ENCODE results near the gene ARID1B. TPM values are rescaled to one million over a fixed set of nuclear protein-coding genes. Genes with fewer than 3 reads are reported as not detected.

ARID1B gene
- total RNA-seq, 1 donor from 2014 or later, result 59.3 TPM

- DNase-seq (ENCODE audit: low spot score), result no peak
- TF ChIP-seq, protein P1, sequence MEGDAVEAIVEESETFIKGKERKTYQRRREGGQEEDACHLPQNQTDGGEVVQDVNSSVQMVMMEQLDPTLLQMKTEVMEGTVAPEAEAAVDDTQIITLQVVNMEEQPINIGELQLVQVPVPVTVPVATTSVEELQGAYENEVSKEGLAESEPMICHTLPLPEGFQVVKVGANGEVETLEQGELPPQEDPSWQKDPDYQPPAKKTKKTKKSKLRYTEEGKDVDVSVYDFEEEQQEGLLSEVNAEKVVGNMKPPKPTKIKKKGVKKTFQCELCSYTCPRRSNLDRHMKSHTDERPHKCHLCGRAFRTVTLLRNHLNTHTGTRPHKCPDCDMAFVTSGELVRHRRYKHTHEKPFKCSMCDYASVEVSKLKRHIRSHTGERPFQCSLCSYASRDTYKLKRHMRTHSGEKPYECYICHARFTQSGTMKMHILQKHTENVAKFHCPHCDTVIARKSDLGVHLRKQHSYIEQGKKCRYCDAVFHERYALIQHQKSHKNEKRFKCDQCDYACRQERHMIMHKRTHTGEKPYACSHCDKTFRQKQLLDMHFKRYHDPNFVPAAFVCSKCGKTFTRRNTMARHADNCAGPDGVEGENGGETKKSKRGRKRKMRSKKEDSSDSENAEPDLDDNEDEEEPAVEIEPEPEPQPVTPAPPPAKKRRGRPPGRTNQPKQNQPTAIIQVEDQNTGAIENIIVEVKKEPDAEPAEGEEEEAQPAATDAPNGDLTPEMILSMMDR (IDR thresholded peaks at IDR 0.05), result no peak
- Mint-ChIP-seq H3K9me3 (ENCODE audit: low read depth) (no peaks in the 10 kb centered on the region), H3K36me3 (ENCODE audit: low read depth) (no peaks in the 10 kb centered on the region), H3K4me1 (ENCODE audit: low read depth) (peaks cover 3% of the 10 kb centered on the region), H3K27me3 (ENCODE audit: low read depth) (no peaks in the 10 kb centered on the region), H3K4me3 (ENCODE audit: unreplicated experiment) (no peak overlapping the region), H3K27ac (ENCODE audit: unreplicated experiment) (no peak overlapping the region)
Measured at GRCh38 chr6:156767603-156768467, 9.3 kb upstream of the ARID1B start.

- Mint-ChIP-seq H3K9me3 (ENCODE audit: low read depth) (no peaks in the 10 kb centered on the region), H3K4me1 (ENCODE audit: low read depth) (peaks cover 27% of the 10 kb centered on the region), H3K36me3 (ENCODE audit: low read depth) (no peaks in the 10 kb centered on the region), H3K4me3 (ENCODE audit: unreplicated experiment) (no peak overlapping the region), H3K27me3 (ENCODE audit: low read depth) (no peaks in the 10 kb centered on the region), H3K27ac (ENCODE audit: unreplicated experiment) (no peak overlapping the region)
- TF ChIP-seq, protein P1 (IDR thresholded peaks at IDR 0.05), result no peak
- DNase-seq (ENCODE audit: low spot score), result no peak
Measured at GRCh38 chr6:156771047-156771446, 6.1 kb upstream of the ARID1B start.

GRCh38 chr6:156771761-156772160 lies 5.4 kb upstream of the ARID1B start:
- TF ChIP-seq, protein P1 (IDR thresholded peaks at IDR 0.05), result no peak
- no peak overlapping the region for H3K4me3 Mint-ChIP-seq (ENCODE audit: unreplicated experiment)
- no peaks in the 10 kb centered on the region for H3K9me3 Mint-ChIP-seq (ENCODE audit: low read depth)
- H3K4me1 Mint-ChIP-seq (ENCODE audit: low read depth), result peaks cover 34% of the 10 kb centered on the region
- no peaks in the 10 kb centered on the region for H3K27me3 Mint-ChIP-seq (ENCODE audit: low read depth)
- no peak for DNase-seq (ENCODE audit: low spot score)
- no peak overlapping the region for H3K27ac Mint-ChIP-seq (ENCODE audit: unreplicated experiment)
- H3K36me3 Mint-ChIP-seq (ENCODE audit: low read depth), result no peaks in the 10 kb centered on the region

- DNase-seq (ENCODE audit: low spot score), result no peak
- no peaks in the 10 kb centered on the region for H3K9me3 Mint-ChIP-seq (ENCODE audit: low read depth)
- H3K27ac Mint-ChIP-seq (ENCODE audit: unreplicated experiment), result no peak overlapping the region
- TF ChIP-seq, protein P1 (IDR thresholded peaks at IDR 0.05), result no peak
- H3K4me1 Mint-ChIP-seq (ENCODE audit: low read depth), result peaks cover 32% of the 10 kb centered on the region
- no peak overlapping the region for H3K4me3 Mint-ChIP-seq (ENCODE audit: unreplicated experiment)
- no peaks in the 10 kb centered on the region for H3K36me3 Mint-ChIP-seq (ENCODE audit: low read depth)
- no peaks in the 10 kb centered on the region for H3K27me3 Mint-ChIP-seq (ENCODE audit: low read depth)
Measured at GRCh38 chr6:156773476-156773875, 3.7 kb upstream of the ARID1B start.

GRCh38 chr6:156773935-156774852 lies 3.0 kb upstream of the ARID1B start:
- H3K4me3 Mint-ChIP-seq (ENCODE audit: unreplicated experiment), result no peak overlapping the region
- DNase-seq (ENCODE audit: low spot score), result no peak
- peaks cover 32% of the 10 kb centered on the region for H3K4me1 Mint-ChIP-seq (ENCODE audit: low read depth)
- TF ChIP-seq, protein P1 (IDR thresholded peaks at IDR 0.05), result no peak
- H3K36me3 Mint-ChIP-seq (ENCODE audit: low read depth), result no peaks in the 10 kb centered on the region
- no peaks in the 10 kb centered on the region for H3K9me3 Mint-ChIP-seq (ENCODE audit: low read depth)
- no peaks in the 10 kb centered on the region for H3K27me3 Mint-ChIP-seq (ENCODE audit: low read depth)
- no peak overlapping the region for H3K27ac Mint-ChIP-seq (ENCODE audit: unreplicated experiment)

Data from chondrocyte (in vitro differentiated cells).